Tibial nerve (tissue), 4 donors: ENCODE results near the gene HMGB4.
A peak's percentile ranks its signal among the peaks of the same experiment; 100 is the strongest.

Experiments
- EP300 ChIP-seq, 2 donors: sonication (generic); formaldehyde crosslinking; IDR thresholded peaks; one replicate each; pipeline ENCODE4 v1.6.1; 2017; ENCODE audit warnings: antibody characterized with exemption in 2 of 2, mild to moderate bottlenecking in 1 of 2
- TF ChIP-seq, protein P1 (sequence below), 5 experiments: fragments of 200-600 bp in 3 of 5; fragments of 450-650 bp in 2 of 5; sonication (generic) in 3 of 5; IDR thresholded peaks; one replicate each; pipeline ENCODE4 v1.5.1; 2016 to 2019; ENCODE audit warnings: antibody characterized with exemption in 5 of 5, mild to moderate bottlenecking in 3 of 5, moderate library complexity in 2 of 5

DNA sequence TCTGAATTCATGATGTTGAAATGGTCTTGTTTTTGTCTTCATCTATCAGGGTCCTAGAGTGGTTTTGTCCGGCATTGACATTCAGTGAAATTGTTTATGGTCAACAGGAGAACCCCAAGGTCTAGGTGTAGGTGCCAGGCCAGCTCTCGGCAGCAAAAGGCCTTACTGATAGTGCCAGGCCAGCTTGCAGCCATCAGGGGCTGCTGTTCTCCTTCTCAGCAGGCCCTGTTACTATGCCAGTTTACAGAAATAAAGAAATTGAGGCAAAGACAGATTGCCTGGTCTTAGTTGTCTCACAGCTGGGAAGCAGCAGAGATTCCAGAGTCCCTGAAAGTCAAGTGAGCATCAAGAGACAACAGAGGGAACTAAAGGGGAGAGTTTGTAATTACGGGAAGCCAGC, 12.0 kb downstream of the HMGB4 start:
- TF ChIP-seq, protein P1, sequence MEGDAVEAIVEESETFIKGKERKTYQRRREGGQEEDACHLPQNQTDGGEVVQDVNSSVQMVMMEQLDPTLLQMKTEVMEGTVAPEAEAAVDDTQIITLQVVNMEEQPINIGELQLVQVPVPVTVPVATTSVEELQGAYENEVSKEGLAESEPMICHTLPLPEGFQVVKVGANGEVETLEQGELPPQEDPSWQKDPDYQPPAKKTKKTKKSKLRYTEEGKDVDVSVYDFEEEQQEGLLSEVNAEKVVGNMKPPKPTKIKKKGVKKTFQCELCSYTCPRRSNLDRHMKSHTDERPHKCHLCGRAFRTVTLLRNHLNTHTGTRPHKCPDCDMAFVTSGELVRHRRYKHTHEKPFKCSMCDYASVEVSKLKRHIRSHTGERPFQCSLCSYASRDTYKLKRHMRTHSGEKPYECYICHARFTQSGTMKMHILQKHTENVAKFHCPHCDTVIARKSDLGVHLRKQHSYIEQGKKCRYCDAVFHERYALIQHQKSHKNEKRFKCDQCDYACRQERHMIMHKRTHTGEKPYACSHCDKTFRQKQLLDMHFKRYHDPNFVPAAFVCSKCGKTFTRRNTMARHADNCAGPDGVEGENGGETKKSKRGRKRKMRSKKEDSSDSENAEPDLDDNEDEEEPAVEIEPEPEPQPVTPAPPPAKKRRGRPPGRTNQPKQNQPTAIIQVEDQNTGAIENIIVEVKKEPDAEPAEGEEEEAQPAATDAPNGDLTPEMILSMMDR (IDR thresholded peaks at IDR 0.05), result peak in 1 of 5 experiments; percentile 4
- TF ChIP-seq EP300 (IDR thresholded peaks at IDR 0.05), result no peak
